GM19324 (cell line): ENCODE measurements around the gene CTNNA3.

ENCODE experiments used
- ATAC-seq: cut with Tn5 transposase; IDR thresholded peaks from one replicate; pipeline ENCODE4 v1.9.1; 2021; ENCODE audit warnings: mild to moderate bottlenecking, moderate library complexity; ENCODE audit not compliant: unreplicated experiment, low FRiP score

Gene CTNNA3

GRCh38 chr10:66292922-66293321, 1403.1 kb downstream of the CTNNA3 start:
- ATAC-seq = no peak

- no peak for ATAC-seq
These were observed 1403.5 kb downstream of the CTNNA3 start for GRCh38 chr10:66292456-66292855.

GRCh38 chr10:66291133-66291532, 1404.9 kb downstream of the CTNNA3 start:
- no peak for ATAC-seq

GRCh38 chr10:66284621-66285020, 1411.4 kb downstream of the CTNNA3 start:
- ATAC-seq = no peak

- ATAC-seq = no peak
These were observed 1412.0 kb downstream of the CTNNA3 start for GRCh38 chr10:66283874-66284464.

- no peak for ATAC-seq
These were observed 1412.9 kb downstream of the CTNNA3 start for GRCh38 chr10:66283064-66283463.

GRCh38 chr10:66281327-66281726, 1414.7 kb downstream of the CTNNA3 start:
- no peak for ATAC-seq

DNA sequence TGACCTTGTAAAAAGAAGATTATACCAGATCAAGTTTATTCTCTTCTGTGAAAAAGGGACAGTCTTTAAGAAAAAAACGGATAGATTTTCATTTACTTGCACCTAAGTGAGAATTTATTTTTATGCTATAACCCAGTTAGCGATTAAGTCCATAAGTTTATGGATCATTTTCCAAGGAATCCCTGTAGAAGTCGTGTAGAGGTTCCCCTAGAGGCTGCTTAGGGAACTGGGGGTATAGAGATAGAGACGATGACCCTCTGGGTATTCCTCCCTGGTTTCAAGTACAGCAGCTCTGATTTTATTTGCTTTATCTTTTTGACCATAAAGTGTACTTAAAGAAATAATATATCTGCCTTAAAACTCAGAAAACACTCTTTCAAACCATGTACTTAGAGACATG, 1418.5 kb downstream of the CTNNA3 start:
- ATAC-seq = no peak

GRCh38 chr10:66273966-66274519, 1422.0 kb downstream of the CTNNA3 start:
- ATAC-seq = no peak

- no peak for ATAC-seq
These were observed 1430.6 kb downstream of the CTNNA3 start for GRCh38 chr10:66265398-66265797.

- no peak for ATAC-seq
These were observed 1436.2 kb downstream of the CTNNA3 start for GRCh38 chr10:66259836-66260235.

GRCh38 chr10:66258693-66259092, 1437.3 kb downstream of the CTNNA3 start:
- ATAC-seq = no peak

GRCh38 chr10:66257801-66258200, 1438.2 kb downstream of the CTNNA3 start:
- ATAC-seq = no peak

DNA sequence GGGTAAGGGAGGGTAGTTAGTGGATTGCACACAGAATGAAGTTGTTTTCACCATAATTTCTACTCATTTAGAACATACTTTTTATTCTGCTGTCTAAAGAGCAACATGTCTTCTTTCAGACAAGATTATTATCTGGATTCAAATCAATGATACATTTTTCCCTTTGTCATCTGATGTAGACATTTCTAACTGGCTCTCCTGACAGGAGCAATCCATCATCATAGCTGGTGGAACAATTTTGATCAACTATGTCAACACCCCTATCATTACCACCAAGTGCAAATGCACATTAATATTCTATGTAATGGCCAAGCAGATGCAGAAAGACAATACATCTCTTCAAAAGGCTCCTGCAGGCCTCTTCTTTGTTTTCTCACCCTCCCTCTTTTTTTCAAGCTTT, 1443.0 kb downstream of the CTNNA3 start:
- ATAC-seq = no peak

DNA sequence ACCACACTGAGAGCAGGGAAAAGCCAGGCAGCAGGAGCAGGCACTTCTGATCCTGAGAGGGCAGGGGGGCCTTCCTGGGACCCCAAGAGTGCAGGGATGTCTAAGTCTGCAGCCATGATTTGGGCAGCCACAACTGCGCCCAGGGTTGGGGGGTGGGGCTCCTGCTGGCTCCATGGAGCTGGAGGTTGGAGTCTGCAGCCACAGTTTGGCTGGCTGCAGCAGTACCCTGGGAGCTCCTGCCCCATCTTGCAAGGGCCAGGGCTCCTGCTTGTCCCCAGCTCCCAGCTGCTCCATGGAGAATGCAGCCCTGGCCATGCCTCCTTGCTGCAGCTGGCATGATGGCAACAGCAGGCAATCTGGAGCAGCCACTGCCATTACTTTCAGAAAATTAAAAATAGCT, 1449.8 kb downstream of the CTNNA3 start:
- ATAC-seq = no peak

DNA sequence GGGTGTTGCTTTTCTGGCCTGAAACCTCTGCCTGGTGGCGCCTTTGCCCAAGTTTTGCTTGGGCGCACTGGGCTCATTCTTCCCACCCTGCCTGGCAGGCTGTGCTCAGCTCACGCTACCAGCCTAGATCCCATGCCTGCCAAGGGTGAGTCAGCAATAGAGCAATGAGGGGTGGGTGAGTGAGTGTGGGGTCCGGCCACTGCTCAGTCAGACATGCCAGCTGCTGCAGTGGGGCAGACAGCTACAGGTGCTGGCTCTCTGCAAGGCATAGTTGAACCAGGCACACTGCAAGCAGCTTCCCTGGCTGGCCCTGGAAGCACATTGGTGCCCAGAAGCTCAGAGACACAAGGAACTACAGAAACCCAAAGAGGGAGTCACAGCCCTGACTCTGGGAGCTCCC, 1451.0 kb downstream of the CTNNA3 start:
- no peak for ATAC-seq

GRCh38 chr10:66242885-66243284, 1453.1 kb downstream of the CTNNA3 start:
- no peak for ATAC-seq

GRCh38 chr10:66239062-66239461, 1456.9 kb downstream of the CTNNA3 start:
- no peak for ATAC-seq

DNA sequence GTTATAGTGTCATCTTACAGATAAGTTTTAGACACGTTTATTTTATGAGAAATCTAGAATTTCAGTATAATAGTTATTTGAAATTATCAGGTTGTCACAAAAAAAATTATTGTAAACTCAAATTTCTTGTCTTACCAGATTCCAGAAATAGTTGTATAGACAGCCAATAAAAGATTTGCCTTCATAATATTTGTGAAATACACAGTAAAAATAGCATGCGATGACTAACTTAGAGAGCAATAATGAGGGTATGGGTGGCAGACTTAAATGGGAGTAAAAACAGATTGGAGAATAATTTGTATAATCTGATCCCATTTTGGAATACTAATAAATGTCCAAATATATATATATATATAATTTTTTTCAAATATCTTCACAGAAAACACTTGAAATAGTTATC, 1457.7 kb downstream of the CTNNA3 start:
- ATAC-seq = no peak

DNA sequence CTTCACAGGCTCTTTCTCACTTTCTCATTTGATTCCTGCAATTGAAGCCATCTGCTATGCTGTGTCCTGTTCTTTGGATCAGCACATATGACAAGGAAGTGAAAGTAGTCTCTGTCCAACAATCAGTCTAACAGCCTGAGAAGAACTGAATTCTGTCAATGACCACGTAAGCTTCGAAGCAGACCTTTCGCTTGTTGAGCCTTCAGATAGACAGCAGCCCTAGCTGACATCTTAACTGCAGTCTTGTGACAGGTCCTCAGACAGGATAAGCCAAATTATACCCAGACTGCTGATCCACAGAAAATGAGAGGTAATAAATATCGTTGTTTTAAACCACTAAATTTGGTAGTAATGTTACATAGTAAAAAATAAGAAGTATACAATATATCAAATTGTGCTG, 1461.1 kb downstream of the CTNNA3 start:
- ATAC-seq = no peak

GRCh38 chr10:66228887-66229286, 1467.1 kb downstream of the CTNNA3 start:
- no peak for ATAC-seq

GRCh38 chr10:66223656-66224055, 1472.3 kb downstream of the CTNNA3 start:
- ATAC-seq = no peak
